ENCODE data around the gene TMEM221.

The TMEM221 gene

GRCh38 chr19:17457616-17458015, 9.1 kb upstream of the TMEM221 start:
- no peak overlapping the region for H3K4me2 ChIP-seq (ENCODE audit: low read depth, low read length, poor library complexity, severe bottlenecking)
- no peaks in the 10 kb centered on the region for H3K36me3 ChIP-seq (ENCODE audit: insufficient read depth, low read length)
- no peaks in the 10 kb centered on the region for H3K4me1 ChIP-seq (ENCODE audit: insufficient read depth, low read length, poor library complexity, severe bottlenecking)
- no peaks in the 10 kb centered on the region for H4K20me1 ChIP-seq (ENCODE audit: insufficient read depth, low read length, poor library complexity, severe bottlenecking)
- no peak overlapping the region for H3K9ac ChIP-seq (ENCODE audit: low read depth, low read length, poor library complexity, severe bottlenecking)
- TF ChIP-seq EZH2phosphoT487 (IDR thresholded peaks at IDR 0.05; ENCODE audit: borderline replicate concordance) = no peak
- TF ChIP-seq CTCF (conservative IDR thresholded peaks at IDR 0.05; ENCODE audit: low read length) = no peak
- no peak overlapping the region for H3K4me3 ChIP-seq (ENCODE audit: low read length, poor library complexity, severe bottlenecking)
- H3K9me2 ChIP-seq (replicated peaks; ENCODE audit: low read depth, low read length) = no peaks in the 10 kb centered on the region
- no peak overlapping the region for H2AFZ ChIP-seq (ENCODE audit: low read length)
- no peaks in the 10 kb centered on the region for H3K9me3 ChIP-seq (ENCODE audit: insufficient read depth, low read depth, low read length)
- H3F3A ChIP-seq (ENCODE audit: low read depth) = no peaks in the 10 kb centered on the region
- H3K27me3 ChIP-seq (ENCODE audit: insufficient read depth, low read length, poor library complexity, severe bottlenecking) = no peaks in the 10 kb centered on the region
- H3K79me2 ChIP-seq (ENCODE audit: insufficient read depth, low read length) = no peaks in the 10 kb centered on the region

- Histone ChIP-seq H3K4me3 (ENCODE audit: low read length, poor library complexity, severe bottlenecking) (no peak overlapping the region), H3K9me2 (replicated peaks; ENCODE audit: low read depth, low read length) (no peaks in the 10 kb centered on the region)
These were observed 7.7 kb upstream of the TMEM221 start for GRCh38 chr19:17456127-17456526.

GRCh38 chr19:17455308-17456123, 7.0 kb upstream of the TMEM221 start:
- no peaks in the 10 kb centered on the region for H3K9me3 ChIP-seq (ENCODE audit: insufficient read depth, low read depth, low read length)
- no peak overlapping the region for H2AFZ ChIP-seq (ENCODE audit: low read length)
- H4K20me1 ChIP-seq (ENCODE audit: insufficient read depth, low read length, poor library complexity, severe bottlenecking) = no peaks in the 10 kb centered on the region
- TF ChIP-seq EZH2phosphoT487 (IDR thresholded peaks at IDR 0.05; ENCODE audit: borderline replicate concordance) = no peak
- no peak for TF ChIP-seq CTCF (conservative IDR thresholded peaks at IDR 0.05; ENCODE audit: low read length)
- no peaks in the 10 kb centered on the region for H3F3A ChIP-seq (ENCODE audit: low read depth)
- no peaks in the 10 kb centered on the region for H3K27me3 ChIP-seq (ENCODE audit: insufficient read depth, low read length, poor library complexity, severe bottlenecking)
- H3K9me2 ChIP-seq (replicated peaks; ENCODE audit: low read depth, low read length) = no peaks in the 10 kb centered on the region
- no peak overlapping the region for H3K4me2 ChIP-seq (ENCODE audit: low read depth, low read length, poor library complexity, severe bottlenecking)
- no peak overlapping the region for H3K4me3 ChIP-seq (ENCODE audit: low read length, poor library complexity, severe bottlenecking)
- no peak overlapping the region for H3K9ac ChIP-seq (ENCODE audit: low read depth, low read length, poor library complexity, severe bottlenecking)
- H3K36me3 ChIP-seq (ENCODE audit: insufficient read depth, low read length) = no peaks in the 10 kb centered on the region
- peaks cover 7% of the 10 kb centered on the region for H3K4me1 ChIP-seq (ENCODE audit: insufficient read depth, low read length, poor library complexity, severe bottlenecking)
- no peaks in the 10 kb centered on the region for H3K79me2 ChIP-seq (ENCODE audit: insufficient read depth, low read length)

More at GRCh38 chr19:17456127-17456526, 7.7 kb upstream of the TMEM221 start:
- Histone ChIP-seq H3K9ac (ENCODE audit: low read depth, low read length, poor library complexity, severe bottlenecking) (no peak overlapping the region), H4K20me1 (ENCODE audit: insufficient read depth, low read length, poor library complexity, severe bottlenecking) (no peaks in the 10 kb centered on the region), H3K79me2 (ENCODE audit: insufficient read depth, low read length) (no peaks in the 10 kb centered on the region), H3K27me3 (ENCODE audit: insufficient read depth, low read length, poor library complexity, severe bottlenecking) (no peaks in the 10 kb centered on the region), H2AFZ (ENCODE audit: low read length) (no peak overlapping the region), H3K4me2 (ENCODE audit: low read depth, low read length, poor library complexity, severe bottlenecking) (no peak overlapping the region), H3K4me1 (ENCODE audit: insufficient read depth, low read length, poor library complexity, severe bottlenecking) (peaks cover 1% of the 10 kb centered on the region), H3K36me3 (ENCODE audit: insufficient read depth, low read length) (no peaks in the 10 kb centered on the region), H3F3A (ENCODE audit: low read depth) (no peaks in the 10 kb centered on the region), H3K9me3 (ENCODE audit: insufficient read depth, low read depth, low read length) (no peaks in the 10 kb centered on the region)
- TF ChIP-seq EZH2phosphoT487 (IDR thresholded peaks at IDR 0.05; ENCODE audit: borderline replicate concordance) (no peak), CTCF (conservative IDR thresholded peaks at IDR 0.05; ENCODE audit: low read length) (no peak)
